GM12864 (cell line): ENCODE data around the gene INPP4B.

ENCODE experiments used
- DNase-seq: peaks from one replicate; pipeline ENCODE4 v3.0.0-alpha.2; 2011; ENCODE audit warnings: low read depth
- H3K4me3 ChIP-seq: 2 replicates; pipeline ENCODE4 v1.5.1; 2011; ENCODE audit warnings: mild to moderate bottlenecking, low read depth, low read length, control low read depth
- TF ChIP-seq, protein P1 (sequence below): IDR thresholded peaks from 2 replicates; pipeline ENCODE4 v1.5.1; 2011; ENCODE audit warnings: low read depth, mild to moderate bottlenecking, moderate library complexity, low read length, control low read depth, inconsistent platforms; ENCODE audit errors: missing control alignments

The INPP4B gene

GRCh38 chr4:142101401-142101800 is 744.7 kb downstream of the INPP4B start:
- no peak for DNase-seq
- TF ChIP-seq, protein P1, sequence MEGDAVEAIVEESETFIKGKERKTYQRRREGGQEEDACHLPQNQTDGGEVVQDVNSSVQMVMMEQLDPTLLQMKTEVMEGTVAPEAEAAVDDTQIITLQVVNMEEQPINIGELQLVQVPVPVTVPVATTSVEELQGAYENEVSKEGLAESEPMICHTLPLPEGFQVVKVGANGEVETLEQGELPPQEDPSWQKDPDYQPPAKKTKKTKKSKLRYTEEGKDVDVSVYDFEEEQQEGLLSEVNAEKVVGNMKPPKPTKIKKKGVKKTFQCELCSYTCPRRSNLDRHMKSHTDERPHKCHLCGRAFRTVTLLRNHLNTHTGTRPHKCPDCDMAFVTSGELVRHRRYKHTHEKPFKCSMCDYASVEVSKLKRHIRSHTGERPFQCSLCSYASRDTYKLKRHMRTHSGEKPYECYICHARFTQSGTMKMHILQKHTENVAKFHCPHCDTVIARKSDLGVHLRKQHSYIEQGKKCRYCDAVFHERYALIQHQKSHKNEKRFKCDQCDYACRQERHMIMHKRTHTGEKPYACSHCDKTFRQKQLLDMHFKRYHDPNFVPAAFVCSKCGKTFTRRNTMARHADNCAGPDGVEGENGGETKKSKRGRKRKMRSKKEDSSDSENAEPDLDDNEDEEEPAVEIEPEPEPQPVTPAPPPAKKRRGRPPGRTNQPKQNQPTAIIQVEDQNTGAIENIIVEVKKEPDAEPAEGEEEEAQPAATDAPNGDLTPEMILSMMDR, result no peak
- H3K4me3 ChIP-seq, result no peak overlapping the region

DNA sequence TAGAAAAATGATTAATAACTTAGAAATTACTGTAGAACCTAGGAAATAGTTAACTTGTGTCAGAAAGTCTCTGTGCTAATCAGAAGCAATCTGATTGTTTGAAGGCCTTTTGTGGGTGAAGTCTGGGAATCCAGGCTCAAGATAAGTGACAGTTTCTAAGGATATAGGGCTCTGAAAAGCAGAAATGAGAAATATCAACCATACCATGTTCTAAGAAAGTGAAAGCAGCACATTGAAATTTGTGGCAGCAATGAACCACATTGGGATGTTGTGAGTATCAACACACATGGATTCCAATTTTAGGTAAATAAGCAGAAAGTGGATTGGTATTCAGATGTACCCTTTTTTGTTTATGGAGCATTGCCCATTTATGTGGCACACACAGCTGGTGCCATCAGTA is 745.2 kb downstream of the INPP4B start:
- DNase-seq, result no peak
- no peak overlapping the region for H3K4me3 ChIP-seq
- TF ChIP-seq, protein P1, result no peak

DNA sequence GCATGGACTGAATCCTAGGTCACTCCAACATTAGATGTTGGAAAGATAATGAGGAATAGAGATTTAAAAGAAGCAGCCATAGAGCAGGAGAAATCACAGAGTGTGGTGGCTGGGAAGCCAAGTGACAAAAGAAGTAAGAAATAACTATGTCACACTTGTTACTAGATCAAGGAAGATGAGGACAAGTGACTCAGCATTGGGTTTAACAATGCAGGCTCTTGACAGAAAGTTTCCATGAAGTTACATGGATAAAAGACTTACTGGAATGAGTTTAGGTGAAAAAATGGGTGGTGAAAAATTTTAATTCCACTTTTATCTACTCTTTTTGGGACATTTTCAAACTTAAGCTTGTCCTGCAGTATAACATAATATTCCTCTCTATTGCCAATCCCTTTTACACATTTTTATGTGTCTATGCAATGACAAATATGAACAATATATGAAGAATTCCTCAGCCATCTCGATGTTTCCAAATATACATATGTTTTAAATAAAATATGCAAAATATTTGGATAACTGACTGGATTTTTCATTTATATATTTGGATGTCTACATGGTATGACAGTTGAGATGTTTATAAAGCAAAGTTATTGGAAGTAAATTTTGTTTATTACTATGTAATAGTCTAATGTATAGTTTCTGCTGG is 747.1 kb downstream of the INPP4B start:
- H3K4me3 ChIP-seq, result no peak overlapping the region
- TF ChIP-seq, protein P1, result no peak

GRCh38 chr4:142098380-142098779 is 747.7 kb downstream of the INPP4B start:
- DNase-seq, result no peak
- TF ChIP-seq, protein P1, result no peak
- H3K4me3 ChIP-seq, result no peak overlapping the region

More for the DNA sequence above, 747.1 kb downstream of the INPP4B start:
- no peak for DNase-seq

DNA sequence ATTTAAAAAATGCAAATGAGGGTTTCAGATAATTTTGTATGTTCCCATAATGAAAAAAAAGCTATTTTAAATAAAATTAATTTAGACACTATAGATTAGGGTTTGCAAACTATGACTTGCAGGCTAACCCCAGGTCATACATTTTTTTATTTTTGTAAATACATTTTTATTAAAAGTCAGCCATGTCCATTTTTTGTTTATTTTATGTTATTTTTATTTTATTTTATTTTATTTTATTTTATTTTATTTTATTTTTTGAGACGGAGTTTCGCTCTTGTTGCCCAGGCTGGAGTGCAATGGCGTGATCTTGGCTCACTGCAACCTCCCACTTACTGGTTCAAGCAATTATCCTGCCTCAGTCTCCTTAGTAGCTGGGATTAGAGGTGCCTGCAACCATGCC is 749.1 kb downstream of the INPP4B start:
- no peak for DNase-seq
- TF ChIP-seq, protein P1, result no peak

GRCh38 chr4:142095886-142096605 is 750.1 kb downstream of the INPP4B start:
- DNase-seq, result no peak
- no peak overlapping the region for H3K4me3 ChIP-seq
- TF ChIP-seq, protein P1, result no peak

More for the DNA sequence above, 749.1 kb downstream of the INPP4B start:
- no peak overlapping the region for H3K4me3 ChIP-seq
